MCF 10A (cell line): Measurements from ENCODE around the gene SIAH3. TPM values are rescaled to one million over a fixed set of nuclear protein-coding genes. Genes with fewer than 3 reads are reported as not detected.
A peak's percentile ranks its signal among the peaks of the same experiment; 100 is the strongest.

Experiments used
- BruUV-seq: library from RNA; stranded (reverse); fragments of 400-500 nt; replicated peaks from 2 replicates; lab custom pipeline; 2021; lab: Mats Ljungman, UMichigan
- CTCF ChIA-PET: fragments of 300-600 bp; sonication (Branson Sonifier 250); formaldehyde crosslinking; extraction: SDS; loops from one replicate; lab custom pipeline; 2021; ENCODE audit warnings: antibody characterized with exemption, inconsistent platforms; lab: Yijun Ruan, JAX
- POLR2A ChIA-PET: fragments of 300-600, 350-650 bp; sonication (Branson Sonifier 250); formaldehyde crosslinking; extraction: SDS; loops from one replicate; lab custom pipeline; 2020; ENCODE audit warnings: antibody characterized with exemption, inconsistent platforms; lab: Yijun Ruan, JAX
- DNase-seq: peaks from one replicate; pipeline ENCODE4 v3.0.0-alpha.2; 2018; ENCODE audit not compliant: unreplicated experiment
- H3K27ac Mint-ChIP-seq: one replicate; pipeline ENCODE4 v1.8.0; 2022; ENCODE audit warnings: mild to moderate bottlenecking, low read depth, mixed read lengths; ENCODE audit not compliant: unreplicated experiment
- H3K27me3 Mint-ChIP-seq: one replicate; pipeline ENCODE4 v1.8.0; 2022; ENCODE audit warnings: mixed read lengths; ENCODE audit not compliant: insufficient read depth, unreplicated experiment
- H3K36me3 Mint-ChIP-seq: one replicate; pipeline ENCODE4 v1.8.0; 2022; ENCODE audit warnings: mild to moderate bottlenecking, moderate library complexity, mixed read lengths; ENCODE audit not compliant: insufficient read depth, unreplicated experiment
- H3K4me1 Mint-ChIP-seq: one replicate; pipeline ENCODE4 v1.8.0; 2022; ENCODE audit warnings: mixed read lengths; ENCODE audit not compliant: insufficient read depth, unreplicated experiment
- H3K4me3 Mint-ChIP-seq: one replicate; pipeline ENCODE4 v1.8.0; 2022; ENCODE audit warnings: mild to moderate bottlenecking, moderate library complexity, mixed read lengths; ENCODE audit not compliant: unreplicated experiment
- H3K9me3 Mint-ChIP-seq: one replicate; pipeline ENCODE4 v1.8.0; 2022; ENCODE audit warnings: mixed read lengths; ENCODE audit not compliant: unreplicated experiment
- intact Hi-C: fragments of 100-400 bp; cut with micrococcal nuclease; formaldehyde crosslinking; loops from 2 replicates; pipeline ENCODE4 v1.14.1; 2022
- total RNA-seq: library from RNA; stranded (reverse); gene quantifications from 2 replicates; pipeline ENCODE4 v1.2.3, GENCODE V29; 2022
- TF ChIP-seq, protein P1 (sequence below): fragments of 200-600 bp; IDR thresholded peaks from one replicate; pipeline ENCODE4 v1.8.0; 2022; ENCODE audit warnings: antibody characterized with exemption, mild to moderate bottlenecking; ENCODE audit not compliant: unreplicated experiment

Gene SIAH3
- total RNA-seq, 1 experiment from 2014 or later: not detected

DNA sequence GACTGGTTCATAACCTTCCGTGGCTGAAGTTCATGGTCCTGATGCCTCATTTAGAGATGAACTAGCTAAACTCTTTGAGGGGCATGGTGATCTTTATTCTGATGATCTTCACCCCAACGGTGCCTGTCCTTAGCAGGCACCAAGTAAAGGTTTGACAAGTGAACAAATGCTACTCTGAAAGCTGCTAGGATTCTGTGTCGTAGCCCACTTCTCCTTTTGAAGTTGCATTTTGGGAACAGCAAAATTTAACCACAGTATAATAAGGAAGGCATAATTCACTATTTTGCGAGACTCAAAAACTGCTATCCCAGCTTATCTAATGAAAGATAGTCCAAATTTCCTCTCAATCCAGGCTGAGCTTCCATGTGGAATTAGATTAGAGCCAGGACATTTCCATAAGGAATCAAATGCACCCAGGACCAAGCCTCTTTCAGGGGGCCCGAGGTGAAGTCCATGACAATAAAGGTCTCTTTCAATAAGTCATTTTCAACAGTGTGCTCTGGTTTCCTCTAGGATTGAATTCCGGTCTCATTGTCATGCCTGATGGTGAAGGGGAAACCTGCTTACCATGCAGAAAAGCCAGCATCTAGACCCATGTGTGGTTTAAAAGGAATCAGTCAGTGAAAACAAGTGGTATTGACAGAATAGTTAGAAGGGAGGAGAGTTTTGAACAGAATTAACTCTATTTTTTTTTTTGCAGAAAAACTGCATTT lies 23.1 kb downstream of the SIAH3 start:
- Mint-ChIP-seq H3K27me3 (no peaks in the 10 kb centered on the region), H3K36me3 (no peaks in the 10 kb centered on the region), H3K4me3 (no peak overlapping the region), H3K4me1 (peaks cover 4% of the 10 kb centered on the region), H3K27ac (no peak overlapping the region), H3K9me3 (no peaks in the 10 kb centered on the region)
- CTCF ChIA-PET: interaction anchor here (0.7 to 0.9 kb wide), 2 partner anchors 15 to 17 kb away, joined by 3 to 5 read pairs; no protein-coding TSS in a partner anchor
- POLR2A ChIA-PET: interaction anchor here (0.7 to 0.9 kb wide), 2 partner anchors 9 to 937 kb away, joined by 3 to 4 read pairs; no protein-coding TSS in a partner anchor
- DNase-seq: no peak
- TF ChIP-seq, protein P1, sequence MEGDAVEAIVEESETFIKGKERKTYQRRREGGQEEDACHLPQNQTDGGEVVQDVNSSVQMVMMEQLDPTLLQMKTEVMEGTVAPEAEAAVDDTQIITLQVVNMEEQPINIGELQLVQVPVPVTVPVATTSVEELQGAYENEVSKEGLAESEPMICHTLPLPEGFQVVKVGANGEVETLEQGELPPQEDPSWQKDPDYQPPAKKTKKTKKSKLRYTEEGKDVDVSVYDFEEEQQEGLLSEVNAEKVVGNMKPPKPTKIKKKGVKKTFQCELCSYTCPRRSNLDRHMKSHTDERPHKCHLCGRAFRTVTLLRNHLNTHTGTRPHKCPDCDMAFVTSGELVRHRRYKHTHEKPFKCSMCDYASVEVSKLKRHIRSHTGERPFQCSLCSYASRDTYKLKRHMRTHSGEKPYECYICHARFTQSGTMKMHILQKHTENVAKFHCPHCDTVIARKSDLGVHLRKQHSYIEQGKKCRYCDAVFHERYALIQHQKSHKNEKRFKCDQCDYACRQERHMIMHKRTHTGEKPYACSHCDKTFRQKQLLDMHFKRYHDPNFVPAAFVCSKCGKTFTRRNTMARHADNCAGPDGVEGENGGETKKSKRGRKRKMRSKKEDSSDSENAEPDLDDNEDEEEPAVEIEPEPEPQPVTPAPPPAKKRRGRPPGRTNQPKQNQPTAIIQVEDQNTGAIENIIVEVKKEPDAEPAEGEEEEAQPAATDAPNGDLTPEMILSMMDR: no peak
- intact Hi-C loops: no loop called here
- BruUV-seq: no TSS peak

DNA sequence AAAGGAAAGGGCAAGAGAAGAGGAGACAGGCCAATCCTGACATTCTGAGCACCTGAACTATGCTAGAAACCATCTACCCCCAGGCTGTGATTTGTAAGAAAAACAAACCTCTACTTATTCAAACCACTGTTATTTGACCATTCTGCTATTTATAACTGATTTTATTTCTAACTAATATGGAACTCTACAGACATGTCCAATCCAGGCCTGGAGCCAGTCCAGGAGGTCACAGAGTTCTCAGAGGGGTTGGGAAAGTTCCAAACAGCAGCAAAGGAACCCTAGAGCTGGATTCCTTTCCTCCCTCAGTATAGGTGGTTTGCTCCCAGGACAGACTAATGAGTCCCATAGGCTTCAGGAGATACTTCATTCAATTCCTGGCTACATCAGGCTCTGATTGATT lies 24.2 kb downstream of the SIAH3 start:
- Mint-ChIP-seq H3K36me3 (no peaks in the 10 kb centered on the region), H3K27me3 (no peaks in the 10 kb centered on the region), H3K4me3 (no peak overlapping the region), H3K9me3 (no peaks in the 10 kb centered on the region), H3K27ac (no peak overlapping the region), H3K4me1 (no peaks in the 10 kb centered on the region)
- BruUV-seq: no TSS peak
- ChIA-PET CTCF (interaction anchor here (0.7 kb wide), 1 partner anchor 457 kb away, joined by 4 read pairs; no protein-coding TSS in a partner anchor), POLR2A (interaction anchor here (0.7 kb wide), 2 partner anchors 66 to 938 kb away, joined by 3 to 4 read pairs; no protein-coding TSS in a partner anchor)
- intact Hi-C loops: no loop called here
- TF ChIP-seq, protein P1: no peak
- peak; percentile 6 for DNase-seq

DNA sequence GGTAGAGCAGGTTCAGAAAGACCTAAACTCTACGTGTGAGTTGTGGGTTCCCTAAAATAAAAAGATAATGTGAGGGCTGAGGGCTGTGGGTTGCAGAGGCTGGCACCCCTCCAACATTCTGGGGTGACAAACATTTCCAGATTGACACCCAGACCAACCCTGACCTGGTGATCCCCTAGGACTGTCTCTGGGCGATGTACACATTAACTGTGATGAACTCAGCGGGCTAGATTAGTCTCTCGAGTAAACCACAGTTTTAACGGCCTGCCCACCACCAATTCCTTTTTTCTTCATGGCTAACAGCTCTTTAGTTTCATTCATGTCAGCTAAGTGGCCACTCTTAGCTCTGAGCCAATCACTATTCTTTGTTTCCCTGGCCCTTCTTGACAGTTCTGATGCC lies 24.8 kb downstream of the SIAH3 start:
- no TSS peak for BruUV-seq
- no peak overlapping the region for H3K4me3 Mint-ChIP-seq
- no peaks in the 10 kb centered on the region for H3K4me1 Mint-ChIP-seq
- ChIA-PET CTCF (interaction anchor here (0.7 to 2.7 kb wide), 2 partner anchors 20 to 456 kb away, joined by 4 to 16 read pairs; no protein-coding TSS in a partner anchor), POLR2A (no interaction called here)
- H3K9me3 Mint-ChIP-seq: no peaks in the 10 kb centered on the region
- intact Hi-C loops: no loop called here
- DNase-seq: no peak
- H3K27ac Mint-ChIP-seq: no peak overlapping the region
- H3K36me3 Mint-ChIP-seq: no peaks in the 10 kb centered on the region
- H3K27me3 Mint-ChIP-seq: no peaks in the 10 kb centered on the region
- TF ChIP-seq, protein P1: no peak

DNA sequence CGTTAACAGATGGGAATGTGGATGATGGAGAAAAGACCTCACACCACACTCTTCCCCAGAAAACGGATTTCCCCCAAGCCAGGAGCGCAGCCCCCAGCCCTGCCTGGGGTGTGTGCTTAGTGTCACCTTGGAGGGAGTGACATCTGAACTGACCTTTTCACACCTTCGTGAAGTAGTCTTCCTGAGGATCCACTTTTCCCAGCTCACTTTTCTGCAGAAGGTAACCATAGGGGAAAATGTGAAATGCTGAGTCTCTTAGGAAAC lies 26.2 kb downstream of the SIAH3 start:
- CTCF ChIA-PET: interaction anchor here (0.7 to 2.7 kb wide), 4 partner anchors 18 to 301 kb away, joined by 3 to 16 read pairs (median 3); no protein-coding TSS in a partner anchor
- no TSS peak for BruUV-seq
- H3K36me3 Mint-ChIP-seq: no peaks in the 10 kb centered on the region
- no peaks in the 10 kb centered on the region for H3K4me1 Mint-ChIP-seq
- intact Hi-C loops: no loop called here
- DNase-seq: no peak
- TF ChIP-seq, protein P1: no peak
- no peaks in the 10 kb centered on the region for H3K9me3 Mint-ChIP-seq
- no peak overlapping the region for H3K4me3 Mint-ChIP-seq
- POLR2A ChIA-PET: interaction anchor here (0.8 to 2.8 kb wide), 2 partner anchors 9 to 23 kb away, joined by 4 to 12 read pairs; no protein-coding TSS in a partner anchor
- no peaks in the 10 kb centered on the region for H3K27me3 Mint-ChIP-seq
- no peak overlapping the region for H3K27ac Mint-ChIP-seq
